IMR-90 (cell line): Measurements from ENCODE around the gene CXCR6. TPM values are rescaled to one million over a fixed set of nuclear protein-coding genes. Genes with fewer than 3 reads are reported as not detected.

Experiments used
- ATAC-seq: fragments of 200-7000 bp; cut with Tn5 transposase; 2 replicates; pipeline ENCODE4 v1.9.1; 2020; ENCODE audit warnings: low read depth, mild to moderate bottlenecking, moderate library complexity
- BruUV-seq: library from RNA; stranded (reverse); fragments of 400-500 nt; replicated peaks from 2 replicates; lab custom pipeline; 2021; lab: Mats Ljungman, UMichigan
- CTCF ChIA-PET: fragments of 300-600 bp; formaldehyde crosslinking; extraction: SDS; loops from one replicate; lab custom pipeline; 2021; ENCODE audit warnings: antibody characterized with exemption; lab: Yijun Ruan, JAX
- POLR2A ChIA-PET: fragments of 300-600 bp; sonication (Branson Sonifier 250); formaldehyde crosslinking; loops from one replicate; lab custom pipeline; 2022; ENCODE audit warnings: antibody characterized with exemption; ENCODE audit not compliant: unreplicated experiment; lab: Charles Lee
- DNase-seq: peaks from one replicate; pipeline ENCODE4 v3.0.0; 2013
- H2AFZ ChIP-seq: replicated peaks from 2 replicates; pipeline ENCODE3; 2013; ENCODE audit warnings: low read length, mild to moderate bottlenecking; ENCODE audit not compliant: poor library complexity
- H2AK5ac ChIP-seq: 2 replicates; pipeline ENCODE4 v1.6.1; 2013; ENCODE audit warnings: low read depth, low read length, inconsistent platforms
- H2AK9ac ChIP-seq: replicated peaks from 2 replicates; pipeline ENCODE3; 2013; ENCODE audit warnings: mild to moderate bottlenecking, low read depth, low read length, moderate library complexity; ENCODE audit not compliant: poor library complexity
- H2BK120ac ChIP-seq: 2 replicates; pipeline ENCODE4 v1.6.1; 2013; ENCODE audit warnings: low read depth, low read length, inconsistent platforms
- H2BK15ac ChIP-seq: 3 replicates; pipeline ENCODE4 v1.6.1; 2013; ENCODE audit warnings: low read depth, low read length, inconsistent platforms
- H2BK20ac ChIP-seq: 2 replicates; pipeline ENCODE4 v1.6.1; 2013; ENCODE audit warnings: low read depth, mild to moderate bottlenecking, inconsistent platforms, low read length, moderate library complexity
- H2BK5ac ChIP-seq: 2 replicates; pipeline ENCODE4 v1.6.1; 2013; ENCODE audit warnings: mild to moderate bottlenecking, low read depth, low read length, inconsistent platforms; ENCODE audit not compliant: poor library complexity, severe bottlenecking
- H3K14ac ChIP-seq: replicated peaks from 2 replicates; pipeline ENCODE4 v1.6.1; 2013; ENCODE audit warnings: low read depth, low read length, inconsistent platforms
- H3K18ac ChIP-seq: 2 replicates; pipeline ENCODE4 v1.6.1; 2013; ENCODE audit warnings: low read depth, low read length, control low read depth
- H3K23ac ChIP-seq: 2 replicates; pipeline ENCODE4 v1.6.1; 2013; ENCODE audit warnings: low read depth, low read length, inconsistent platforms
- H3K27ac ChIP-seq: 2 replicates; pipeline ENCODE4 v1.5.1; 2013; ENCODE audit warnings: mild to moderate bottlenecking, control low read depth, low read length; ENCODE audit not compliant: insufficient read depth
- H3K27me3 ChIP-seq: 2 replicates; pipeline ENCODE4 v1.6.1; 2013; ENCODE audit warnings: low read length; ENCODE audit not compliant: control insufficient read depth, insufficient read depth
- H3K36me3 ChIP-seq: 2 replicates; pipeline ENCODE4 v1.6.1; 2013; ENCODE audit warnings: low read length, mixed read lengths; ENCODE audit not compliant: control insufficient read depth, insufficient read depth
- H3K4ac ChIP-seq: 2 replicates; pipeline ENCODE4 v1.6.1; 2013; ENCODE audit warnings: low read depth, low read length, inconsistent platforms
- H3K4me1 ChIP-seq: 2 replicates; pipeline ENCODE4 v1.6.1; 2013; ENCODE audit warnings: low read length, mixed read lengths; ENCODE audit not compliant: control insufficient read depth, insufficient read depth
- H3K4me2 ChIP-seq: 2 replicates; pipeline ENCODE4 v1.6.1; 2013; ENCODE audit warnings: low read depth, mild to moderate bottlenecking, control low read depth, low read length, moderate library complexity
- H3K4me3 ChIP-seq: 2 replicates; pipeline ENCODE4 v1.5.1; 2013; ENCODE audit warnings: low read depth, mild to moderate bottlenecking, control low read depth, low read length, moderate library complexity; ENCODE audit not compliant: insufficient read depth
- H3K56ac ChIP-seq: 2 replicates; pipeline ENCODE4 v1.6.1; 2013; ENCODE audit warnings: low read length, inconsistent platforms; ENCODE audit not compliant: insufficient read depth; ENCODE audit errors: extremely low read depth
- H3K79me1 ChIP-seq, 2 experiments: 2 replicates each; pipeline ENCODE4 v1.6.1; 2013; ENCODE audit warnings: low read length in 2 of 2, inconsistent platforms in 1 of 2, low read depth in 1 of 2
- H3K9ac ChIP-seq: 2 replicates; pipeline ENCODE4 v1.6.1; 2013; ENCODE audit warnings: low read depth, low read length, control low read depth
- H3K9me1 ChIP-seq: 2 replicates; pipeline ENCODE4 v1.6.1; 2013; ENCODE audit warnings: low read length, inconsistent platforms; ENCODE audit not compliant: insufficient read depth
- H3K9me3 ChIP-seq: 2 replicates; pipeline ENCODE4 v1.6.1; 2013; ENCODE audit warnings: low read length; ENCODE audit not compliant: control insufficient read depth, insufficient read depth
- H4K20me1 ChIP-seq: 2 replicates; pipeline ENCODE4 v1.6.1; 2013; ENCODE audit warnings: low read length, inconsistent platforms; ENCODE audit not compliant: insufficient read depth
- H4K5ac ChIP-seq: 2 replicates; pipeline ENCODE4 v1.6.1; 2013; ENCODE audit warnings: mild to moderate bottlenecking, low read depth, low read length, control low read depth
- H4K8ac ChIP-seq, 2 experiments: 2 replicates each; pipeline ENCODE4 v1.6.1; 2013; ENCODE audit warnings: low read depth in 2 of 2, low read length in 2 of 2, control low read depth in 1 of 2, inconsistent platforms in 1 of 2
- H4K91ac ChIP-seq: 2 replicates; pipeline ENCODE4 v1.6.1; 2013; ENCODE audit warnings: low read depth, low read length, inconsistent platforms; ENCODE audit not compliant: insufficient read depth
- BHLHE40 ChIP-seq: fragments of 150-350 bp; IDR thresholded peaks from 2 replicates; pipeline ENCODE4 v1.6.1; 2016; ENCODE audit warnings: mild to moderate bottlenecking, low read depth, low read length
- CHD1 ChIP-seq: IDR thresholded peaks from 2 replicates; pipeline ENCODE4 v1.6.1; 2012; ENCODE audit warnings: low read depth, low read length, improper control_type of control experiment
- ELK1 ChIP-seq: fragments of 150-350 bp; IDR thresholded peaks from 2 replicates; pipeline ENCODE4 v1.6.1; 2016; ENCODE audit warnings: low read depth, mild to moderate bottlenecking, low read length, moderate library complexity, borderline replicate concordance
- WGBS, 2 experiments: methylation state at CpG; one replicate each; pipeline versions ENCODE4 v1.1.5 to v1.1.7; 2013; ENCODE audit warnings: missing lambda C conversion rate in 2 of 2; ENCODE audit not compliant: insufficient read length in 1 of 2; ENCODE audit errors: extremely low coverage in 2 of 2; 5-methylcytosine and 5-hydroxymethylcytosine counted together
- dilution Hi-C: fragments of 300-500 bp; cut with HindIII; formaldehyde crosslinking; loops from one replicate; pipeline ENCODE4 v1.14.3; 2018; ENCODE audit warnings: low sequenced_read_pairs; ENCODE audit not compliant: unreplicated experiment
- in situ Hi-C: fragments of 300-500 bp; cut with MboI; formaldehyde crosslinking; loops from 3 replicates; pipeline ENCODE4 v1.14.3; 2019; ENCODE audit warnings: low sequenced_read_pairs, inconsistent platforms, mixed read lengths
- intact Hi-C: fragments of 100-400 bp; cut with micrococcal nuclease; formaldehyde crosslinking; loops from 2 replicates; pipeline ENCODE4 v1.10.0; 2022
- polyA plus RNA-seq, 3 experiments: library from polyadenylated mRNA; depleted of rRNA; stranded (reverse); fragments of >200 nt; gene quantifications; 2 replicates each; pipeline ENCODE4 v1.2.3, GENCODE V29; 2012; ENCODE audit warnings: low replicate concordance in 1 of 3
- total RNA-seq: library from RNA; depleted of rRNA; stranded (reverse); fragments of >200 nt; gene quantifications from 2 replicates; pipeline ENCODE4 v1.2.3, GENCODE V29; 2012

Gene CXCR6
- total and polyA plus RNA-seq, 2 of the 4 experiments (the other 2 are of a cell fraction) = not detected

- Histone ChIP-seq H4K91ac (no peak overlapping the region), H3K18ac (no peak overlapping the region), H2BK120ac (no peak overlapping the region), H4K8ac (no peak overlapping the region), H3K27ac (no peak overlapping the region), H3K9me3 (no peaks in the 10 kb centered on the region), H3K79me1 (peaks cover 0 to 3% of the 10 kb centered on the region in 2 experiments; a peak in 1 of 4 replicates), H3K36me3 (peaks cover 71% of the 10 kb centered on the region), H3K14ac (no peak overlapping the region), H3K4me1 (peaks cover 4% of the 10 kb centered on the region), H2AFZ (no peak overlapping the region), H2BK15ac (no peak overlapping the region), H2AK9ac (no peak overlapping the region), H4K5ac (no peak overlapping the region), H3K4ac (no peak overlapping the region), H3K9ac (no peak overlapping the region), H2BK5ac (no peak overlapping the region), H3K56ac (no peak overlapping the region), H4K20me1 (peaks cover 7% of the 10 kb centered on the region; the same call in 1 of the 2 replicates), H2AK5ac (no peak overlapping the region), H3K4me2 (no peak overlapping the region), H3K4me3 (no peak overlapping the region), H3K9me1 (peaks cover 10% of the 10 kb centered on the region), H2BK20ac (no peak overlapping the region), H3K27me3 (no peaks in the 10 kb centered on the region), H3K23ac (no peak overlapping the region)
- TF ChIP-seq ELK1 (no peak), CHD1 (no peak), BHLHE40 (no peak)
- BruUV-seq = no TSS peak
- DNase-seq (no peak), ATAC-seq (no peak)
- ChIA-PET POLR2A (no interaction called here), CTCF (no interaction called here)
- dilution Hi-C loops (no loop called here), in situ Hi-C loops (no loop called here), intact Hi-C loops (no loop called here)
- WGBS, 2 experiments = 90% methylated on average over 2 of the region's 4 CpGs; no CpG with 5 or more reads in 1 of the 2 experiments
These were observed 22.0 kb downstream of the CXCR6 start for GRCh38 chr3:45965253-45965652.
